Astrocyte of the hippocampus (primary cell): ENCODE results near the gene CAMK2D.
"Not testable (repeated sequence)": the region's sequence is repeated elsewhere in the genome, so short reads cannot be mapped to it uniquely, and the experiment has no call there.

Source experiments
- DNase-seq: peaks from one replicate; pipeline ENCODE4 v3.0.0; 2011; ENCODE audit warnings: low read depth, low spot score

Gene CAMK2D

GRCh38 chr4:113732967-113733527, 28.5 kb downstream of the CAMK2D start:
- DNase-seq = no peak

- DNase-seq = no peak
Observed at GRCh38 chr4:113730467-113731216, 30.9 kb downstream of the CAMK2D start.

DNA sequence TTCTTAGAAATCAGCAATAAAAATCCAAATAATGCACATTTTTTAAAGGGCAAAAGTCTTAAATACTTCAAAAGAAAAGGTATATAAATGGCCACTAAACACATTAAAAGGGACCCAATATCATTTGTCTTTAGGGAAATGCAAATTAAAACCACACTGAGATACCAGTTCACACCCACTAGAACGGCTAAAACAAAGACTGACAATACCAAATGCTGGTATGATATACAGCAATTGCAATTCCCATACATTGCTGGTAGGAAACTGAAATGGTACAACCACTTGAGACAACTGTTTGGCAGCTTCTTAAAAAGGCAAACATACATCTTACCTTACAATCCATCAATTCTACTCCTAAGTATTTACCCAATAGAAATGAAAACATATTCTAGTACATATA, 33.7 kb downstream of the CAMK2D start:
- DNase-seq = no peak

DNA sequence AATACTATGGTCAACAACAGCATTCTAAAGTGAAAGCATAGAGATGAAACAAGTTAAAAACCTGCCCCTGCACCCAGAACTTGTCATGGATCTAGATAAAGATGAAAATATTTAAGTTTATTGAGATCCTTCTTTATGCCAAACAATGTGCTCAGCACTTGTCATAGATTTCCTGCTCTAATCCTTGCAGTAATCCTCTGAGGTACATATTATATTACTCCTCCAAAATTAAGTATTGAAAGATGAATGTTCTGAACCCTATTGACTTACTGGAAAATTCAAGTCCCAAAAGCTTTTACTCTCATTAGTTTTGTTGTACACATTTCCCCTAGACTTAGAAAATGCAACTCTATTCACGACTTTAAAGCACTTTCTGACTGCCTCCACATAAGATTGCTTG, 35.6 kb downstream of the CAMK2D start:
- no peak for DNase-seq

DNA sequence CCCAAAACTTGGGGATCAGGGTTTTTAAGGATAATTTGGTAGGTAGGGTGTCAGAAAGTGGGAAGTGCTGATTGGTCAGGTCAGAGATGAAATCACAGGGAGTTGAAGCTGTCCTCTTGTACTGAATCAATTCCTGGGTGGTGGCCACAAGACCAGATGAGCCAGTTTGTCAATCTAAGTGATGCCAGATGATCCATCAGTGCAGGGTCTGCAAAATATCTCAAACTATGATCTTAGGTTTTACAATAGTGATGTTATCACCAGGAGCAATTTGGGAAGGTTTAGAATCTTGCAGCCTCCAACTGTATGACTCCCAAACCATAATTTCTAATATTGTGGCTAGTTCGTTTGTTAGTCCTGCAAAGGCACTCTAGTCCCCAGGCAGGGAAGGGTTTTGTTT, 43.3 kb downstream of the CAMK2D start:
- DNase-seq = no peak

DNA sequence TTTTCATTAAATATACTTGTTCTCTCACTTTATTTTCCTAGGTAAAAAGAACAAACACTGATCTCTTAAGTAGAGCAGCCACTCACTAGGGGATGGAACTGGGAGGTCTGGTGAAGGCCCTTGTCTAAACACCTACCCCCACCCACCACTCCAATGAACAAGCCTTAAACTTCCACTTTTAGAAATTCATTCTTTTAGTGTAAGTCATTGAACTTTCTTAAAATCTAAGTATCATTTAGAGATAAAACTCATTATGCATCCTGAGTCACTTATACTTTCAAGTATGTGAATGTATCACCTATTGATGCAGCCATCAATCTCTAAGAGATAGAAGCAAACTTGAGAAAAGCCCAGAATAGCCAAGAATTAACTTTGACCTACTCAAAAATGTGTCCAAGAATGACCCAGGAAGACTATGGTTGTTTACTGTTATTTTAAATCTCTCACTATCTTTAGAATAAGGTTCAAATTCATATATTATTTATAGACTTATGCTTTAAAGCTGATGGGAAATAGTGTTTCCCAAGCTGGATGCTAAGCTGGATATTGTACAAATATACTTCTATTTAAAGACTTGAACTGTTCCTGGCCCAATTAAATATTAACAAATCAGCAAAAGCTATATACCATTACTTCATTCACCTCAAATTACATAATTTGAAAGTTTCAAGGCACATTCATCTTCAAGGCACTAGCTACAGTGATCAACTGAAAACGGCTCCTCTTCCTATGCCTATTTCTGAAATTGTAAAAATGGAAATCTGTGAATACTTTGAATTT, 49.5 kb downstream of the CAMK2D start:
- no peak for DNase-seq

DNA sequence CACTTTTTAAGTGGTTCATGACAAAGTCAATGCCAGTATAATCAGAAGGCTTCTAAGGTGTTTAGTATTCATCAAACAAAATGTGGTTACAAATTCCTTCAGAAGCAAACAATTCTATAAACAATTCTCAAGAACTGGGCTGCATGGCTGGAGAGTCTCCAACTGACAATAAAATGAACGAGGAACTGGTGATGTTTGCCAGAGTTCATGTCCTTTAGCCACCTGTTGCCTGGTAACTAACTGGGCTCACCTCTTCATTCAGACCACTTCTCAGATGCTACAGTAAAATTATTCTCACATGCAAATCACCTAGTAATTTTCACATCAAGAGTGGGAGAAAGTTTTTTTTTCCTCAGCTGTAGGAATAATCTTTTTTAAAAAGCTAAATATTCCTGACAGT, 53.3 kb downstream of the CAMK2D start:
- peak; percentile 83 for DNase-seq

DNA sequence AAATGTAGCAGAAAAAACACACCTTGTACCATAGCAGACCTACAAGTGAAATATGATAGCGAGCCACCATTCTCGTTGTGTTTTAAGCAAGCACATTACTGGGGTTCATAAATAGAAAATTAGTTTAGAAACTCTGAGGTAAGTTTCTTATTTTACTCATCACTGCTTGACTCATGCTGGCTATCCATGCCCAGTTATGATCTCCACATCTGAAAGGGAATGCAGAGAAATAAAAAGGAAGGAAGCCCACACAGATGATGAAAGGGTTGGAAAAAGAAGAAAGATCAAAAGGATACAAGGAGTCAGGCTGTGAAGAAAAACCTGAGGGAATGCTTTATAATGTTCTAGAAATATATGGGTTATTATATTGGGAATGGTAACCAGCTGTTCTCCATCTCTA, 54.5 kb downstream of the CAMK2D start:
- DNase-seq = peak; percentile 10

GRCh38 chr4:113705097-113705496, 56.4 kb downstream of the CAMK2D start:
- not testable (repeated sequence) for DNase-seq

DNA sequence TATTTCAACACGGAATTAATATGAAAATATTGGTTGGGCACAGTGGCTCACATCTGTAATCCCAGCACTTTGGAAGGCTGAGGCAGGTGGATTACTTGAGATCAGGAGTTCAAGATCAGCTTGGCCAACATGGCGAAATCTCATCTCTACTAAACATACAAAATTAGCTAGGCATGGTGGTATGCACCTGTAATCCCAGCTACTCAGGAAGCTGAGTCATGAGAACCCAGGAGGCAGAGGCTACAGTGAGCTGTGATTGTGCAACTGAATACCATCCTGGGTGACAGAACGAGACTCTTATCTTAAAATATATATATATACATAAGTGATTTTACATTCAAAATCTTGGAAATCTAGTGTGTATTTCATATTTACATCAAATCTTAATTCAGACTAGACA, 58.9 kb downstream of the CAMK2D start:
- DNase-seq = peak; percentile 15

DNA sequence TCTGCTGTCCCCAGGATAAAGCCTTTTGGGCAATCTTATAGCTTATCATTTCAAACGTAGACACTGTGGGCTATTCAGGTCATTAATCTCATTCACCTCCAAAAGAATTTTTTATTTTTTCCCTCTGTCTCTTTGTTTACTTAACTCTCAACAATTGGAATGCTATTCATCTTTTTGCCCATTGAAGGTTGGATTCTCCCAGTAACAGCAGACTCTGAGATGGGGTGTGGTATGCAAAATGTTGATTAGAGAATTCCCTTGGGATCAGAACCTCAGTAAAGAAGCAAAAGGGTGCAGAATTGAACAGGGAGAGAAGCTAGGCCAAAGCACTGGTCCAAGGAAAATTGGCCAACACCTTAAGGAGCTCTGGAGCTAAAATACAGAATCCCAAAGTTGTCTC, 60.4 kb downstream of the CAMK2D start:
- DNase-seq = peak; percentile 36

DNA sequence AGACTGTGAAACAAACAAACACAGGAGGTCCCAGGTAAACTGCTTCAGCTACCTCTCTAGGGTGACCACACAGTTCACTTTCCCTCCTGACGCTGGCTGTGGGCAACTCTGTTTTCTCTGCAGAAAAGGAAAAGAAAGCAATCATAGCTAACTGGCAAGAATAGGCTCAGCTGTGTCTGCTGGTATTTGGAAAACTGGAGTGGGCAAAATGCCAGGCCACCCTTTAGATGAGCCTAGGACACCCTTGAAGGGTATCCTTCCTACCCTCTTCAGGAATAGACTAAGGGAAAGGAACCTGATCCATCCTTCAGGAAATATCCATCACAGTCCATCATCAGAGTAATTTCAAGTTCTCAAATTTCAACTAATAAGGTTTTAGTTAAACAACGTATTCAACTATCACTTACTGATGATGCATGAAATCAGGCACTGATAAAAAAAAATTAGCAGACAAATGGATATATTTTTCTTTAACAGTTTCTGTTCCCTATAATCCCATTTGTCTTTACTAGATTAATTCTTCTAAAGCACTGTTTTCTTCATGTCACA, 60.9 kb downstream of the CAMK2D start:
- DNase-seq = peak; percentile 34

DNA sequence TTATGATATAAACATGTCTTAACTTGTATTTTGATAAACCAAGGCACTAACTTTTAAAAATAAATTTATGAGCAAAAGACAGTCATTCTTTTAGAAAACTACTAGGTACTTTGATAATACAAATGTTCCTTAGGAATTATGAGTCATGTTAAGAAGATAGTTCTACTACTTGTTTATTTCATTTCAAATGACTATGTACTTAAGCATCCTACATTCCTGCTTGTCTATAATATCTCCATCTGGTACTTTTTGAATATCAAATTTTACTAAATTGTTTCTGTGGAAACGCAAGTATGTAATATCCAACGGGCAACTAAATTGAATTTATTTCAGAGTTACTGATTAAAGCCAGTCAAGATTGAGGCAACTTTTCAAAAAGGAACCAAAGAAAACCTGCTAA, 61.8 kb downstream of the CAMK2D start:
- no peak for DNase-seq

GRCh38 chr4:113697429-113697828, 64.1 kb downstream of the CAMK2D start:
- no peak for DNase-seq

DNA sequence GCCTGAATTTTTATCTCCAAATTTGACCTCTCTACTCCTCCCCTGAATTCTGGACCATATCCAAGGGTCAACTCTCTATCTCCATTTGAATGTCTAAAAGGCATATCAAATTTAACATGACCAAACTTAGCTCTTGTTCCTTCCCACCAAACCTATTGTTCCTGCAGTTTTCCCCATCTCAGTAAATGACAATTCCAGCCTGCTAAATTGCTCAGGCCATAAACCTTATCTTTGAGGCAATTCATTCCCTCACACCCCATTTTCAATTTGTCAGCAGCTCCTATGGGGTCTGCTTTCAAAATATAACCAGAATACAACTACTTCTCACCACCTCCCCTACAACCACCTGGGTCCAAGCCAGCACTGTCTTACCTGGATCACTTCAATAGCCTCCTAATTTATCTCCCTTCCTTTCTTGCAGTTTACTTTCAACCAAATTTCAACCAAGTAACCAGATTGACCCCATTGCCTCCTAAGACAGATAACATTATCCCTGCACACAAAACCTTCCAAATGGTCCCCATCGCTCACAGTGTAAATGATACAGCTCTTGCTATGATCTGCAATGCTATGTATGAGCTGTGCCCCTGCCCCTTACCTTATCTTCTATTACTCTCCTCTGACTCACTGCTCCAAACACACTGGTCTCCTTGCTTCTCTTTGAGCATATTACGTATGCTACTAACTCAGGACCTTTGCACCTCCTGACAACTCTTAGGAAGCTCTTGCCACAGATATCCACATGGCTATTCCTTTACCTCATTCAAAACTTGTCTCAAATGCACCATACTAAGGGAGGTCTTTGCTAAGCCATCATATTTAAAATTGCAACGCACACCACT, 66.0 kb downstream of the CAMK2D start:
- no peak for DNase-seq

DNA sequence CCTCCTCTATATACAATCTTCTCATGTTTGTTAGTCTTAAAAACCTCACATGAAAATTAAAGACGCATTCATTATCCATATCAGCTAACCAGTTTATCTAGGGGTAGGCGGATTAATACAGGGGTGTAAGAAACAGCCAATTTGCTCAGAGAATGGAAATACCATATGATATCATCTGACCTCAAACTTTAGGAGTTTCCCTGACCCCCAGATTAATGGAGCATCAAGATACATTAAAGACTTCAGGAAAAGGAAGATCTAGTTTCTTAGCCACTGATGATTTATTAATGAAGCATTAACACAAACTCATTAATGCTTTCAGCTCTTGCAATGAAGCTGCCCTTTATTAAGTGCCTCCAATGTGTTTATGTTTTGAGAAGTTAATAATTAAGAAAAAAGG, 67.5 kb downstream of the CAMK2D start:
- no peak for DNase-seq

DNA sequence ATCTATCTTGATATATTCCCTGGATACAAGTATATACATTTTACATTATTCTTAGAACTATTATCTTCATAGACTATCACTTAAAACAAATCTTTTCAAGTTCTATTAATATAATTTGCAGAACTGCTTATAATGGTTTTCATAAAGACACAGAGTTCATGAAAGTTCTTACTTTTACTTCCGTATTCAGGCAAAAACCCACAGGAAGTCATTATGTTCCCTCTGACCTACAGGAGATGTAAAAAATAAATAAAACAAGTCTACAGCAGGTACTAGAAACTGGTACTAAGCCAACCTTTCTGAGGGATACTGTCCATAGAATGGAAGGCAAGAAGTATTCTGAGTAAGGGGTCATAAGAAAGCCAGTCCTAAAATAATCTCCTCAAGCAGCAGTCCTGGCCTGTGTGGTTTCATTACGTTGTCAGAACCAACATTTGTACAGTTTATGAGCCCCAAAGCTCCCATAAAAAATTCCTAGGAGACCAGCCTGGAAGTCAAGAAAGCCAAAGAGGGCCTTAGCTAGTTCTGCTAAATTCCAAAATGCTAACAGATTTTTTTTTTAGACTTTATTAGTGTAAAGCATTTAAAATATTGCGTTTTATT, 68.6 kb downstream of the CAMK2D start:
- DNase-seq = no peak

- DNase-seq = peak; percentile 70
Observed at GRCh38 chr4:113691676-113692075, 69.9 kb downstream of the CAMK2D start.

DNA sequence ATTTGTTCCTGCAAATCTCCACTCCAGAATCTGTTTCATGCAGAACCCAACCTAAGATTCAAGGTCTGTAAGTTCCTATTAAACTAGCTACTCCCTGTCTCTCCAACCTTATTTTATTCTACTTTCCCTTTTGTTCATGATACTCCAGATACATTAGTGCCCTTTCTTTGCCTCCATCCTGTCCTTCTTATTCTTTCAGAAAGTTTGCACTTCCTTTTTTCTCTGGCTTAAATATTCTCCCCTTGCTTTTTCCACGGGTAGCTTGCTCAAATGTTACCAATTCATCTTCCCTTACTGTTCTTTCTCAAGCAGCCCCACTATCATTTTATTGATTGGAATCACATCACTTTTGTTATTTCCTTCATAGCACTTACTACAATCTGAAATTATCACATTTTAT, 72.1 kb downstream of the CAMK2D start:
- DNase-seq = no peak

GRCh38 chr4:113687067-113687718, 74.3 kb downstream of the CAMK2D start:
- peak; percentile 52 for DNase-seq

DNA sequence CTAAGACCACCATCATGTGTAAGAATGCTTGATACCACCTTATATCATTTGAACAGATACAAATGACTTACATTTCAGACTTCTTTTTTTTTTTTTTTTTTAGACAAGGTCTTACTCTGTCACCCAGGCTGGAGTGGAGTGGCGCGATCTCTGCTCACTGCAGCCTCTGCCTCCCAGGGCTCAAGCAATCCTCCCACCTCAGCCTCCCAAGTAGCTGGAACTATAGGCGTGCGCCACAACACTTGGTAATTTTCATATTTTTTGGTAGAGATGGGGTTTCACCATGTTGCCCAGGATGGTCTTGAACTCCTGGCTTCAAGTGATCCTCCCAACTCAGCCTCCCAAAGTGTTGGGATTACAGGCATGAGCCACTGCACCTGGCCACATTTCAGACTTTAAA, 76.4 kb downstream of the CAMK2D start:
- not testable (repeated sequence) for DNase-seq
